HG03095 (cell line): Measurements from ENCODE around the gene GTF2H2C_2.
A peak's percentile ranks its signal among the peaks of the same experiment; 100 is the strongest.
"Not testable (repeated sequence)": the region's sequence is repeated elsewhere in the genome, so short reads cannot be mapped to it uniquely, and the experiment has no call there.

Source experiments
- ATAC-seq: cut with Tn5 transposase; IDR thresholded peaks from one replicate; pipeline ENCODE4 v1.9.1; 2021; ENCODE audit warnings: moderate library complexity; ENCODE audit not compliant: unreplicated experiment

Gene GTF2H2C_2

DNA sequence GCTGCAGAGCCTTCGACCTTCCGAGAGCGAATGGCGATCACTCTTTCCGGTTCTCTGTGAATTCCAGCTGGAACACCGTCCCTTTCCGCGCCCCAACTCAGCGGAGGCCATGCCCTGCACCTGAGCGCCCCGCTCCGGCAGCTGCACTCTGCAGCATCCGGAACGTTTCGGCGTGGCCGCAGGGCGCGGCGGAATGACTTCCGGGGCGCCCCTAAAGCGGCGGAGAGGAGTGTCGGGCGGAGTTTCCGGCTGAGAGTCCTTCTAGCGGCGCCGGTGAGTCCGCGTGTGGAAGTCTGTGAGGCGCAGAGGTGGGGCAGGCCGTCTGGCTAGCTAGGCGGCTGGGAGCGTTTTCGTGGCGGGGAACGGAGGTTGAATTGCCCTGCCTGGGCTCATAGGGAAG, at the start of gene GTF2H2C_2:
Gene GTF2H2C_2, plus strand, starts transcription at position 252 of the 400 bp plus-strand sequence.
- ATAC-seq: peak; percentile 97

DNA sequence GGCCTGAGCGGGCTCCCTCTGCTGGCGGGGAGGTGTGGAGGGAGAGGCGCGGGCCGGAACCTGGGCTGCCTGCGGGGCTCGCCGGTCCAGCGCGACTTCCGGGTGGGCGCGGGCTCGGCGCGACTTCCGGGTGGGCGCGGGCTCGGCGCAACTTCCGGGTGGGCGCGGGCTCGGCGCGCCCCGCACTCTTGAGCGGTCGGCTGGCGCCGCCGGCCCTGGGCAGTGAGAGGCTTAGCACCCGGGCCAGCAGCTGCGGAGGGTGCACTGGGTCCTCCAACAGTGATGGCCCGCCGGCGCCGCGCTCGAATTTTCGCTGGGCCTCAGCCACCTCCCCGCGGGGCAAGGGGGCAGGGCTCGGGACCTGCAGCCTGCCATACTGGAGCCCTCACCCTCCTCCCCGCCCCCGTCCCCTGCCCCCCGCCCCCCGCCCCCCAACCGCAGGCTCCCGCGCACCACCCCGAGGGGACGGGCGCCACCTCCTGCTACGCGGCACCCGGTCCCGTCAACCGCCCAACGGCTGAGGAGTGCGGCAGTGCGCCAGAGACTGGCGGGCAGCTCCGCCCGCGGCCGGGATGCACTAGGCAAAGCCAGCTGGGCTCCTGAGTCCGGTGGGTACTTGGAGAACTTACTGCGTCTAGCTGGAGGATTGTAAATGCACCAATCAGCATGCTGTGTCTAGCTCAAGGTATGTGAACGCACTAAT, 14.0 kb upstream of the GTF2H2C_2 start:
- not testable (repeated sequence) for ATAC-seq

DNA sequence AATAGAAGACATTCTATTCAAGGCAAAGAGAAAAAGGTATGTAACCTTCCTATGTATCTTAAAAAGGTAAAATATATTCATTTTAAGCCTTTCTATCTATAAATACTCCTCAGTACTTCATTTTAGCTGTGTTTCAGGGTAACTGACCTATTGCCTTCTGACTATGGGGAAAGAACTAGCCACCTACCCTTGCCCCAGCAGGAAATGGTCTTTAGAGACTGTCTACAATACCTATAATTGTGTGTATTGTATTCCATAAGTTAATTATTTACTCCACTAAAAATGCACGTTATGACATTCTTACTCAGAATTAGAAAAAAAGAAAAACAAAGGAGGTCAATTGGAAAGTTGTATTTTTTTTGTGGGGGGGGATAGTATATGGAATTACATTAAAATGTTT, 6.2 kb downstream of the GTF2H2C_2 start:
- ATAC-seq: not testable (repeated sequence)

GRCh38 chr5:70423215-70423614, 8.0 kb downstream of the GTF2H2C_2 start:
- not testable (repeated sequence) for ATAC-seq

GRCh38 chr5:70438518-70438917, 23.4 kb downstream of the GTF2H2C_2 start:
- ATAC-seq: not testable (repeated sequence)

DNA sequence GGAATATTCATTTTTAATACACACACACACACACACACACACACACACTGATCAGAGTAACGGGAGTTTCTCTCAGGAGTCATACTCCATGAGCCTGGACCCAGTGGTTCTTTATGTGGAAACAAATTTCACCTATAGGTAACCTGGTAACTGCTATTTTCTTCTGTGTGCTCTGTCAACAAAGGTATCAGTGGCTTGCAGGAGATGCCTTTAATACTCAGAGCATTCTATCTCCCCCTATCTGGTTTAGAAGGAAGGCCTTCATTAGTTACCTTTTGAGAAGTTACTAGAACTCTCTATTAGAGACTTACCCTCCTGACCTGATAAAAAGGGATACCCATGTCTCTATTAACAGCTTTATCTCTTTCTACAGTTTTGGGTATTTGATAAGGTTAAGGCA, 34.4 kb downstream of the GTF2H2C_2 start:
- ATAC-seq: not testable (repeated sequence)

DNA sequence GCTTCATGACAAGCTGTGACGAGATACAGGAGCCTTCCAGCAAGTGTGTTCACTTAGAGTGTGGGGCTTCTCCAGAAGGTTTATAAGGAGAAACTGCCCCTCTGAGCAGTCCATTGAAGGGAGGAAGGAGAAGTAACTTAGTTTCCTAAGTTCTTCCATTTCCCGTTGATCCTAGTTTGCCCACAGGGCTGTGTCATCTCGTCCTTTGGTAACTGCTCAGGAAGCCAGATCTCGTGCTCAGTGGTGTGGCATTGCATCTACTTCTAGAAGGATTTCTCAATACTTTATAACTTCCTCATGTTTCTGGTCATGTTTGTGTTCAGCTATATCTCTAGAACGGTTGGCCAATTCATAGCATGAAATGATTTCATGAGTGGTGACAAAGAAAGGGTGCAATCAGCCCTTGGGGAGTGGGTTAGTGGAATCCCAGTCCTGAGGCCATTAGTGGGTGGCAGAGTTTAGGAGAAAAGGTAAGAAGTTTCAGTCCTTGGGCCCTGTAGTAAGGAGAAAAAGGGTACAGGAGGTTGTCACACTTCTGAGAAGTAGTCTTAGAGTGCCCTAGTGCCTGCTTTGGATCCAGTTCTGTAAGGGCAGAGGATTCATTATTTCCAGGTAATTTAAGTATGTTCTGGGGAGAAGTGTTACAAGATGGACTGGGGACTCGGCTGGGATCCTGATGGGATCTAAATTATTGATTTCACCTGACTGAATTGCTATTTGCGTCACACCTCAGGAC, 36.2 kb downstream of the GTF2H2C_2 start:
- not testable (repeated sequence) for ATAC-seq

DNA sequence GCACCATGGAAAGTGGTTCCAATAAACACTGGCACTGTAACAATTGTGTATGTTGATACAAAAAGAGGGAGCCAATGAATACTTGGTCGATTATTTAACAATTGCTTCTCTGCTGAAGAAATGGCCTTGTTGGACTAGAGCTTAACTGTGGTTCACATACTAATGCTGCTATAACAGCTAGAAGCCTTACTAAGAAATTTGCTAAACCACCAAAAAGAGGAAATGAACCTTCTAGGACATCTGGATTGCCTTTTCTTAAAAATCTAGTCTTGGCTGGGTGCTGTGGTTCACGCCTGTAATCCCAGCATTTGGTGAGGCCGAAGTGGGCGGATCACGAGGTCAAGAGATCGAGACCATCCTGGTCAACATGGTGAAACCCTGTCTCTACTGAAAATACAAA, 41.9 kb downstream of the GTF2H2C_2 start:
- peak; percentile 87 for ATAC-seq

DNA sequence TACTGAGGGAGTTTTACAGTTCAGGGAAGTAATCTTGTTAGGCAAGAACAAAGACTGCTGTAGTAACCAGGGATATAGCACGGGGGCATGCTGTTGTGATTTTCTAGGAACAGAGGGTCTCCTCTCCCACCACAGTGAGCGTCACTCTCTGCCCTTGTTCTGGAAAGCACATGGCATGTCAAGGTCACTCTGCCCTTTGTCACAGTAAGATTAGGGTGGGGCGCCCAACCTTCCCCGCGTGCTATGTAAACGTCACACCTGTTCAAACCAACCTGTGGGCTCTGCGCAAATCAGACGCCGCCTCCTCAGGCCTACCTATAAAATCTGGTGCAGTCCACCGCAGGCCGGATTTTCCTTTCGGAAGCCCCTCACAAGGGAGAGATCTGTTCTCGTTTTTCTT, 44.0 kb downstream of the GTF2H2C_2 start:
- ATAC-seq: not testable (repeated sequence)

- not testable (repeated sequence) for ATAC-seq
These were observed 46.8 kb downstream of the GTF2H2C_2 start for GRCh38 chr5:70461984-70462383.

DNA sequence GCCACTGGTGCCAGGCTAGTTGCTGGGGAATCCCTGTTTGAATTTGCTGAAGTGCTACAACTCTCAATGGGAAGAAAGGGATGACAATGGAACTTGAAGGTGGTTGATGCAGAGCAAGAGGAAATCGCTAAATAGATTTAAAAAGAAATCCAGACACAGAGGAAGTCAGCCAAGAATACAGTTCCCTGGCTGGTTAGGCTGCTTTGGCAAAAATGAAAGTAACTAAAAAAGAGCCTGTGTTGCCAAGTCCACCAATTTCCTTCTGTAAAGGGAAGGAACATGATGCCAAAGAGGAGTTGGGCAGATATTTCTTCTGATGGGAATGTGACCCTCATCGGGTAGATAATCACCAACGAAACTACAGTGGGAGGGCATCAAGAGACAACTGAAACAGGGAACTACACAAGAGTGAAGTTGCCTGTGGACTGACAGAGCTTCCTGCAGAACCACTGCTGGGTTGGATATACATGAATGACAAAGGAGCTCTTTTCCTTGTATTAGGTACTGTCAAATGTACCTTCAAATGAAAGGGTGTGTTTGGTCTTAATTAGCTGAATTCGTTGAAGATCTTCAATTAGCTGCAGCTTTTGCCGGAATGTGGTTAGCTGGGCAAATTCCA, 49.0 kb downstream of the GTF2H2C_2 start:
- ATAC-seq: not testable (repeated sequence)

DNA sequence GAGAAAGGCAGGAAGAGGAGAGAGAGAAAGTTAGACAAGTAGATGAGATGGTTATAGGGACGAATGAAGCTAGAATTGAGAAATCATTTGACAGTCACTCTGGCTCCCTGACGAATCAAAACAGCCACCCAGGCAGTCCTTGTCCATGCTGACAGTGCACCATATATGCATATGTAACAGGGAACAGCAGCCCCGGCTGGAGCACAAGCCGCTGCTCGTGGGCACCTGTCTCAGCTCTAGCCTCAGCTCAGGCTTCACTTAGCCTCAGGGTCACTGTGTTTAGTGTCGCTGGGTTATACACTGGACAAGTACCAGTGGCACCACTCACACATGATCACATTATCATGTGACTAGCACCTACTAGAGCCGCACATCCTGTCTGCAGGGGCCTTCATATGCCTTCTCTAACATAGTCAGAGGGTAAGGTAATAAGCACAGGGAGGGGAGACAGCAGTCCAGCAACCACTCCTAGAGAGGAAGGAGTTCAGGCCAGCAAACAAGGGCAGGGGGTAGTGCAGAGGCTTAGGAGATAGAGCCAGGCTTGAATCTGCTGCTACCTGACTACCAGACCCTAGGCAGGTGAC, 54.9 kb downstream of the GTF2H2C_2 start:
- ATAC-seq: not testable (repeated sequence)
